IPS-18a (cell line): Measurements from ENCODE around the gene ECE1.

Experiments
- H3K27ac ChIP-seq: one replicate; pipeline ENCODE4 v1.5.1; 2013; ENCODE audit warnings: low read length
- H3K27me3 ChIP-seq: one replicate; pipeline ENCODE4 v1.6.1; 2013; ENCODE audit warnings: mild to moderate bottlenecking, low read length; ENCODE audit not compliant: control insufficient read depth, insufficient read depth
- H3K36me3 ChIP-seq: one replicate; pipeline ENCODE4 v1.6.1; 2013; ENCODE audit warnings: low read depth, low read length; ENCODE audit not compliant: control insufficient read depth
- H3K4me1 ChIP-seq: one replicate; pipeline ENCODE4 v1.6.1; 2013; ENCODE audit warnings: low read depth, low read length; ENCODE audit not compliant: control insufficient read depth
- H3K4me3 ChIP-seq: one replicate; pipeline ENCODE4 v1.5.1; 2013; ENCODE audit warnings: low read length
- H3K9ac ChIP-seq: one replicate; pipeline ENCODE4 v1.6.1; 2013; ENCODE audit warnings: mild to moderate bottlenecking, low read length, moderate library complexity
- H3K9me3 ChIP-seq: one replicate; pipeline ENCODE4 v1.6.1; 2013; ENCODE audit warnings: low read depth, low read length; ENCODE audit not compliant: control insufficient read depth

ECE1 gene

GRCh38 chr1:21322681-21323016 lies 32.4 kb upstream of the ECE1 start:
- H3K36me3 ChIP-seq, result no peaks in the 10 kb centered on the region
- H3K27ac ChIP-seq, result peak overlapping the region; percentile 55
- H3K4me1 ChIP-seq, result peaks cover 69% of the 10 kb centered on the region
- H3K9me3 ChIP-seq, result no peaks in the 10 kb centered on the region
- peak overlapping the region; percentile 33 for H3K9ac ChIP-seq
- peak overlapping the region; percentile 28 for H3K4me3 ChIP-seq
- H3K27me3 ChIP-seq, result no peaks in the 10 kb centered on the region

GRCh38 chr1:21321963-21322680 lies 31.9 kb upstream of the ECE1 start:
- Histone ChIP-seq H3K4me3 (no peak overlapping the region), H3K36me3 (no peaks in the 10 kb centered on the region), H3K9ac (no peak overlapping the region), H3K27ac (no peak overlapping the region), H3K27me3 (no peaks in the 10 kb centered on the region), H3K9me3 (no peaks in the 10 kb centered on the region), H3K4me1 (peaks cover 66% of the 10 kb centered on the region)

GRCh38 chr1:21320410-21321108 lies 30.3 kb upstream of the ECE1 start:
- Histone ChIP-seq H3K27ac (no peak overlapping the region), H3K36me3 (no peaks in the 10 kb centered on the region), H3K4me3 (no peak overlapping the region), H3K4me1 (peaks cover 51% of the 10 kb centered on the region), H3K9ac (no peak overlapping the region), H3K9me3 (no peaks in the 10 kb centered on the region), H3K27me3 (no peaks in the 10 kb centered on the region)

- H3K27me3 ChIP-seq, result no peaks in the 10 kb centered on the region
- no peak overlapping the region for H3K9ac ChIP-seq
- peaks cover 46% of the 10 kb centered on the region for H3K4me1 ChIP-seq
- H3K4me3 ChIP-seq, result no peak overlapping the region
- H3K36me3 ChIP-seq, result no peaks in the 10 kb centered on the region
- H3K27ac ChIP-seq, result no peak overlapping the region
- H3K9me3 ChIP-seq, result no peaks in the 10 kb centered on the region
These were observed 29.5 kb upstream of the ECE1 start for GRCh38 chr1:21319447-21320407.

- no peaks in the 10 kb centered on the region for H3K36me3 ChIP-seq
- H3K9ac ChIP-seq, result no peak overlapping the region
- H3K4me3 ChIP-seq, result no peak overlapping the region
- H3K27ac ChIP-seq, result no peak overlapping the region
- no peaks in the 10 kb centered on the region for H3K27me3 ChIP-seq
- peaks cover 45% of the 10 kb centered on the region for H3K4me1 ChIP-seq
- no peaks in the 10 kb centered on the region for H3K9me3 ChIP-seq
These were observed 28.5 kb upstream of the ECE1 start for GRCh38 chr1:21318714-21319159.

- Histone ChIP-seq H3K36me3 (no peaks in the 10 kb centered on the region), H3K9ac (no peak overlapping the region), H3K4me1 (peaks cover 46% of the 10 kb centered on the region), H3K4me3 (no peak overlapping the region), H3K9me3 (no peaks in the 10 kb centered on the region), H3K27me3 (no peaks in the 10 kb centered on the region), H3K27ac (no peak overlapping the region)
These were observed 27.9 kb upstream of the ECE1 start for GRCh38 chr1:21318057-21318713.

GRCh38 chr1:21317690-21318043 lies 27.4 kb upstream of the ECE1 start:
- H3K27me3 ChIP-seq, result no peaks in the 10 kb centered on the region
- no peaks in the 10 kb centered on the region for H3K9me3 ChIP-seq
- no peak overlapping the region for H3K27ac ChIP-seq
- no peak overlapping the region for H3K9ac ChIP-seq
- H3K4me3 ChIP-seq, result no peak overlapping the region
- H3K36me3 ChIP-seq, result no peaks in the 10 kb centered on the region
- peaks cover 46% of the 10 kb centered on the region for H3K4me1 ChIP-seq

GRCh38 chr1:21317035-21317689 lies 26.9 kb upstream of the ECE1 start:
- Histone ChIP-seq H3K27ac (no peak overlapping the region), H3K9ac (no peak overlapping the region), H3K4me3 (no peak overlapping the region), H3K27me3 (no peaks in the 10 kb centered on the region), H3K36me3 (no peaks in the 10 kb centered on the region), H3K9me3 (no peaks in the 10 kb centered on the region), H3K4me1 (peaks cover 41% of the 10 kb centered on the region)

- H3K4me1 ChIP-seq, result peaks cover 29% of the 10 kb centered on the region
- no peaks in the 10 kb centered on the region for H3K27me3 ChIP-seq
- no peak overlapping the region for H3K27ac ChIP-seq
- H3K4me3 ChIP-seq, result no peak overlapping the region
- H3K9me3 ChIP-seq, result no peaks in the 10 kb centered on the region
- no peak overlapping the region for H3K9ac ChIP-seq
- no peaks in the 10 kb centered on the region for H3K36me3 ChIP-seq
These were observed 24.6 kb upstream of the ECE1 start for GRCh38 chr1:21314743-21315396.

GRCh38 chr1:21313886-21314721 lies 23.8 kb upstream of the ECE1 start:
- Histone ChIP-seq H3K9me3 (no peaks in the 10 kb centered on the region), H3K36me3 (no peaks in the 10 kb centered on the region), H3K27ac (no peak overlapping the region), H3K9ac (no peak overlapping the region), H3K4me3 (no peak overlapping the region), H3K27me3 (no peaks in the 10 kb centered on the region), H3K4me1 (peaks cover 29% of the 10 kb centered on the region)
